Stimulated activated CD4-positive, alpha-beta T cell treated with anti-CD3 and anti-CD28 coated beads, Interleukin-4, amount 100 ng/mL, for 4 hours (primary cell): Measurements from ENCODE around the gene KLHL17.
"Not testable (repeated sequence)": the region's sequence is repeated elsewhere in the genome, so short reads cannot be mapped to it uniquely, and the experiment has no call there.

Experiments used
- DNase-seq, 2 experiments: peaks; one replicate each; pipeline ENCODE4 v3.0.0-alpha.2; 2020

The KLHL17 gene

DNA sequence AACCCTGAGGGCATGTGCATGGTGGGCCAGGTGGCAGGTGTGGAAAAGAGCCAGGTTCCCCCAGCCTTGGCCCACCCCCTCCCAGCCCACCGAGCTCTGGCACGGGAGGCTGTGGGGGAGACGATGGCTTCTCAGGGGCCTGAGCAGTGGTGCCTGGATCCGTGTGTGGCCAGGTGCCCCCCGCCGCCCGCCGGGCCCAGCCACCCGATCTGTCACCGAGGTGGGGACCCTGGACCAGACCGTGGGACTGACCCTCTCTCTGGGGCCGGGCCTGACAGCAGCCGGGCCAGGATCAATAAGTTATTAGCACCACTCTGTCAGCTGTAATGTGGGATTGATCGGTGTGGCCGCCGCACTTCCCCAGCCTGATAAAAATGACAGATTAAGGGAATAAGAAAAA lies 22.9 kb upstream of the KLHL17 start:
- no peak for DNase-seq

DNA sequence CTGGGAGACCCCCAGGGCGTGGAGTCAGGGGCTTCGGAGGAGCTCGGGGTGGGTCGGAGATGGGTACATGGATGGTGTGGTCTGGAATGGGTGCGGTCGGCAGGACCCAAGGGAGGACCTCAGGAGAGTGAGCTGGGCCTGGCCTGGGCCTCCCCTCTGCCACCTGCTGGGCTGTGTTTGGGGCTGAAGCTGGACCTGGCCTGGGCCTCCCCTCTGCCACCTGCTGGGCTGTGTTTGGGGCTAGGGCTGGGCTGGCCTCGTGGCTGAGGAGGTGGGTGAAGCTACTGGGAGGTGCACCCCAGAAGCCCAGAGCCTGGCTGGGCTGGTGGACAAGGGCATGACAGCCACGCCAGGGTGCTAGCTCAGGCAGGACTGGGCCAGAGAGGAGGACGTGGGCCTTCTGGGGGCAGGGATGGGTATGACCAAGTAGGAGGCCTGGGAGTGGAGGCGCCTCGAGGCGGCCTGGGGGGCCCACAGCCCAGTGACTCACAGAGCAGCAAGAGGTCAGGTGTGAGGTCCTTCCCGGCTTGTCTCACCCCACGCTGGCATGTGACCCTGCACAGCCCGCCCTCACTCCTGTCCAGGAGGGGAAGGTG lies 22.2 kb upstream of the KLHL17 start:
- DNase-seq: no peak

DNA sequence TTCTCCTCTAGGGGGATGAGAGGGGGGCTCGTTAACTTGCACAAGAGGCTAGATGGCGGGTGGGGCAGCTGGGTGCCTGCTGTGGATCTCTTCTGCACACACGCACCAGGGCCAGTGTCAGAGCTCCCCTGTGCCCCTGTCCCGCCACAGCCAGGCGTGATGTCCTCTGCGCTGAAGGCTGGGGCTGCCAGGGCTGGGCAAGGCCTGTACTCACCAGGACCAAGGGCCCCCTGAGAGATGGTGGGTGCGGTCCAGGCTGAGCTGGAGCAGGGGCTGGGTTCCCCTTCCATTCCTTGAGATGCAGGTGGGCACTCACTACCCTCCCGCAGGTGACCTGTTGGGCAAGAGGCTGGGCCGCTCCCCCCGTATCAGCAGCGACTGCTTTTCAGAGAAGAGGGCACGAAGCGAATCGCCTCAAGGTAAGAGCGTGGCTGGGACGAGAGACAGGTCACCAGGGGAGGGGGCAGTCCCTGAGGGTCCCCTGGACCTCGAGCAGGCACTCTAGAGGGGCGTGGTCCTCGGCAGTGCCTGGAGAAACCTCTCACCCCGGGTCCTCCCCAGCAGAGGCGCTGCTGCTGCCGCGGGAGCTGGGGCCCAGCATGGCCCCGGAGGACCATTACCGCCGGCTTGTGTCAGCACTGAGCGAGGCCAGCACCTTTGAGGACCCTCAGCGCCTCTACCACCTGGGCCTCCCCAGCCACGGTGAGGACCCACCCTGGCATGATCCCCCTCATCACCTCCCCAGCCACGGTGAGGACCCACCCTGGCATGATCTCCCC lies 21.5 kb upstream of the KLHL17 start:
- DNase-seq: no peak

DNA sequence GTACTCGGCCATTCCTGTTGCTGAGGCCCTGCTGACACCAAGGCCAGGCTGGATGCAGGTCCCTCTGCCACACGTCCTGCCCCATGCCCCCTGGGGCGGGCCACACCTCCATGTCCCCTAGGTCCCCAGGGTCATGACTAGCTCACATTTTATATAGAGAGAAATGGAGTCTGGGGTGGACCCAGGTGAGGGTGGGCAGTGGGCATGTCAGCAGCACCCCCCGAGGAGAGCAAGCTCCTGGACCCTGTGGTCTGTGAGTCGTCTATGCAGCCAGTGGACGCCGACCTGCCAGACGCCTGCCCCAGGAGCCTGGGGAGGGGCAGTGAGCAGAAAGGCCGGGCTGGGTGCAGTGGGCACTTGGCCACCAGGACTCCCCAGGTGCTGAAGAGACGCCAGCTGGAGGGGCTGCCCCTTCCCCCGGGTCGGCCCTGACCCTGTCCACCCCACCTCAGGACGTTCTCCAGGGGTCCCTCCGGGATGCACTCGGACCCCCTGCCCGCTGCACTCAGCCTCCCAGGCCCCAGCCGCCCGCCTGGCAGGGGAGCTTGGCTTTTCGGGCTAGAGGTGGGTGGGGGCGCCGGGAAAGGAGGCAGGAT lies 20.8 kb upstream of the KLHL17 start:
- no peak for DNase-seq

DNA sequence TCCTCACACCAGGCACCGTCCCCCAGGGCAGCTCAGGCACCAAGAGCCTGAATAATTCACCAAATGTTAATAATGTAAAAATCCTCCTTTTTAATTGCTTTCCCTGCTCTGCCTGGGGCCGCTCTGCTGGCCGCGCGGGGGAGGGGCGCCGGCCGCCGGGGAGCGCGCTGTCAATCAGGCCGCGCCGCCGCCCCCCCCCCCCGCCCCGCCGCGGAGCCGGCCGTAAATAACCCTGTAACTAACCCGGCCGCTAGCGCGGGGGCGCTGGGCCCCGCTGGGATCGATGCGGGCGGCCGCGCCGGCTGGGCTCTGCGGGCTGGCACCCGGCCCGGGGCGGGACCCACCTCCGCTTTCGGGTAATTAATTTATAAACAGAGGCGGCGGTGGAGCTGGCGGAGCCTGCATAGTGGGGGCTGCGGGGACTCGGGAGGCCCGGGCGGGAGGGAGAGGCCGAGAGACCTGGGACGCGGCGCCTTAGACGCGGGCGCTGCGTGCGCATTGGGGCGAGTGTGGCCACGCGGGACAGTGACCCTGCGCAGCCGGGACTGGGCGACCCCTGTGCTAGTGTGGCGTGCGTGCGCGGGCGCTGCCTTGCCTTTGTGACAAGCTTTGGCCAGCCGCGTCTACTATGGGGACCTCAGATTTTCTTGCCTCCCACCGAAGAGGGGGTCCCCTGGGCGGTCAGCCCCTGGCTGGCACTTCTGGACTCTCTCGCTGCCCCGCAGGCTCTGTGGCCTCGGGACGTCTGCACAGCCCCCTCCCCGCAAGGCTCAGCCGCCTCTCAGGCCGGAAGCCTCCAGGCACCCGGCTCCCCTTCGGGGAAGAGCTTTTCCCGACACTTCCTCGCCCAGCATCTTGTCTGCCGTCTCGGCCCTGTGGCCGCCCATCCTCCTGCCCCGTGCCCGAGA lies 20.0 kb upstream of the KLHL17 start:
- no peak for DNase-seq

DNA sequence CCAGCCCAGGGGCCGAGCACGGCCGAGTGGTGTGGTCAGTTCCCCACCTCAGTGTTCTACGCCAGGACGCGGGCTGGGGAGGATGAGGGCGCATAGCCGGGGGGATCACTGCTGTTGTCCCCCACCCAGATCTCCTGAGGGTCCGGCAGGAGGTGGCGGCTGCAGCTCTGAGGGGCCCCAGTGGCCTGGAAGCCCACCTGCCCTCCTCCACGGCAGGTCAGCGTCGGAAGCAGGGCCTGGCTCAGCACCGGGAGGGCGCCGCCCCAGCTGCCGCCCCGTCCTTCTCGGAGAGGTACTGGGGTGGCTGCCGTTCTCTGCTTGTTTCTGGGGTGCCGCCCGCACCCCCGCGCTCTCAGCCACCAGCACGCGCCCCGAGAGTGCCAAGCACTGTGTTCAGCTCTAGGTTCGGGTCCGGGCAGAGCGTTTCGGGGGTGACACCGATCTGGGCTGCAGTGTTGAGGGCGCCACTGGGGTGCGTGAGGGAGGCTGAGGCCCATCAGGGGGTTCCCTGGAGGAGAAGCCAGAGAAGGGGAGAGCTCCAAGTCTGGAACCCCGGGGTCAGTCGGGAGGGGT lies 19.3 kb upstream of the KLHL17 start:
- no peak for DNase-seq

DNA sequence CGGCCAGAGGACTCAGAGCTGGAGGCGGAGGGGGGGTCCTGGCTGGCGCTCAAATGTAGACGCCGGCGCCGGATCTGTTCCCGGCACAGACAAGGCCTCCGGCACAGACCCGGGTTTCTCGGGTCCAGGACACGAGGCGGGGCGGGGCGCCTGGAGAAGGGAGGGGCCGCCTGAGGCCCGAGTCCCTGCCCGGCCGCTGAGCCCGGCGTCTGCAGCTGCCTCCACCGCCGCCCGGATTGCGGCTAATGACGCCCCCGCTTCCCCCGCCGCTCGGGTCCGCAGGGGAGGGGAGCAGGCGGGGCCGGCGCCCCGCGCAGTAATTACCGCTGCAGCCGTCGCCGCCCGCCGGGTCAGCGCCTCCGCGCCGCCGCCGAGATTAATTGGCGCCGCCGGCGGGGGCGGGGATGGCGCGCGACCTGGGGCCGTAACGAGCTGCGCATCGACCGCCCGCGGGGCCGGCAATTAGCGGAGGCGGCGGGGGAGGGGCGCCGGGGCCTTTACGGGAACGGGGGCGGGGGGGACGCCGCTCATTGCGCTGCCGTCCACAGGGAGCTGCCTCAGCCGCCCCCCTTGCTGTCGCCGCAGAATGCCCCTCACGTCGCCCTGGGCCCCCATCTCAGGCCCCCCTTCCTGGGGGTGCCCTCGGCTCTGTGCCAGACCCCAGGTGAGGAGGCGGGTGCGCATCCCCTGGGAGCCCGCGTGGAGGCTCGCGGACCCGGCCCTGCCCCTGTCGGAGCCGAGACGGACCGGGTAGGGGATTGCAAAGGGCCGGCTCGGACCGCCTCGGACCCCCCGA lies 18.6 kb upstream of the KLHL17 start:
- DNase-seq: no peak

DNA sequence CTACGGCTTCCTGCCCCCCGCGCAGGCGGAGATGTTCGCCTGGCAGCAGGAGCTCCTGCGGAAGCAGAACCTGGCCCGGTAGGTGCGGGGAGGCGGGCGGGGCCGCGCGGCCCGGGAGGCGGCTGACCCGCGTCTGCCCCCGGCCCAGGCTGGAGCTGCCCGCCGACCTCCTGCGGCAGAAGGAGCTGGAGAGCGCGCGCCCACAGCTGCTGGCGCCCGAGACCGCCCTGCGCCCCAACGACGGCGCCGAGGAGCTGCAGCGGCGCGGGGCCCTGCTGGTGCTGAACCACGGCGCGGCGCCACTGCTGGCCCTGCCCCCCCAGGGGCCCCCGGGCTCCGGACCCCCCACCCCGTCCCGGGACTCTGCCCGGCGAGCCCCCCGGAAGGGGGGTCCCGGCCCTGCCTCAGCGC lies 18.0 kb upstream of the KLHL17 start:
- DNase-seq: no peak

DNA sequence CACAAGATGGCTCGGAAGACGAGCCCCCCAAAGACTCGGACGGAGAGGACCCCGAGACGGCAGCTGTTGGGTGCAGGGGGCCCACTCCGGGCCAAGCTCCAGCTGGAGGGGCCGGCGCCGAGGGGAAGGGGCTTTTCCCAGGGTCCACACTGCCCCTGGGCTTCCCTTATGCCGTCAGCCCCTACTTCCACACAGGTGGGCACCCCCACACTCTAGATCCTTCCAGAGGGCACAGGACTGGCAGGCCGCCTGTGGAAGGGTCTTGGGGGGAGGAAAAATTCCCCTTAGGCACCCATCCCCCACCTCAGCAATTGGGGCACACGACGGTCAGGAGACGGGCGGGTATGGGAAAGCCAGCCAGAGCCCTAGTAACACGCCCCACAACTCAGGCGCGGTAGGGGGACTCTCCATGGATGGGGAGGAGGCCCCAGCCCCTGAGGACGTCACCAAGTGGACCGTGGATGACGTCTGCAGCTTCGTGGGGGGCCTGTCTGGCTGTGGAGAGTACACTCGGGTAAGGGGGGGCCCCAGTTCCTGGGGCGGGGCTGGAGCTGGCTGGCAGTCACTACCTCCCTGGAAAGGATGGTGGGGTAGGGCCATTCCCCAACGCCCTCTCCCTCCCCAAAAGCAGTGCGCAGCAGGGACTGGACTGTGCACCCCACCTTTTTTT lies 17.4 kb upstream of the KLHL17 start:
- peak in 1 of 2 experiments; percentile 21 for DNase-seq

DNA sequence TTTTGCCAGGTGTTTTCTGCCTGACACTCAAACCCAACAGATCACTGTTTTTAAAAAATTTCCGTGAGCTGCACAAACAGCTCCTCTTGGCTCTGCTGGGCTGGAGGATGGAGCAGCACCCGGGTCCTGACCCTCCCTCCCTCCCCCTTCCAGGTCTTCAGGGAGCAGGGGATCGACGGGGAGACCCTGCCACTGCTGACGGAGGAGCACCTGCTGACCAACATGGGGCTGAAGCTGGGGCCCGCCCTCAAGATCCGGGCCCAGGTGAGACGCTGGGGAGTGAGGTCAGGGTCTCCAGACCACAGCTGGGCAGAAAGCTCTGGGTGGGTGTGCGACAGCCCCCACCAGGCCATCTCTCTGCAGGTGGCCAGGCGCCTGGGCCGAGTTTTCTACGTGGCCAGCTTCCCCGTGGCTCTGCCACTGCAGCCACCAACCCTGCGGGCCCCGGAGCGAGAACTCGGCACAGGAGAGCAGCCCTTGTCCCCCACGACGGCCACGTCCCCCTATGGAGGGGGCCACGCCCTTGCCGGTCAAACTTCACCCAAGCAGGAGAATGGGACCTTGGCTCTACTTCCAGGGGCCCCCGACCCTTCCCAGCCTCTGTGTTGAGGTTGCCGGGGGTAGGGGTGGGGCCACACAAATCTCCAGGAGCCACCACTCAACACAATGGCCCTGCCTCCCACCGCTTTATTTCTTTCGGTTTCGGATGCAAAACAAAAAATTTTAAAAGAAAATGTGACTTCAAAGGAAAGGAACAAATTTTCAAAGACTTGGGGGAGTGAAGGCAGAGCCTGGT lies 16.6 kb upstream of the KLHL17 start:
- DNase-seq: no peak

DNA sequence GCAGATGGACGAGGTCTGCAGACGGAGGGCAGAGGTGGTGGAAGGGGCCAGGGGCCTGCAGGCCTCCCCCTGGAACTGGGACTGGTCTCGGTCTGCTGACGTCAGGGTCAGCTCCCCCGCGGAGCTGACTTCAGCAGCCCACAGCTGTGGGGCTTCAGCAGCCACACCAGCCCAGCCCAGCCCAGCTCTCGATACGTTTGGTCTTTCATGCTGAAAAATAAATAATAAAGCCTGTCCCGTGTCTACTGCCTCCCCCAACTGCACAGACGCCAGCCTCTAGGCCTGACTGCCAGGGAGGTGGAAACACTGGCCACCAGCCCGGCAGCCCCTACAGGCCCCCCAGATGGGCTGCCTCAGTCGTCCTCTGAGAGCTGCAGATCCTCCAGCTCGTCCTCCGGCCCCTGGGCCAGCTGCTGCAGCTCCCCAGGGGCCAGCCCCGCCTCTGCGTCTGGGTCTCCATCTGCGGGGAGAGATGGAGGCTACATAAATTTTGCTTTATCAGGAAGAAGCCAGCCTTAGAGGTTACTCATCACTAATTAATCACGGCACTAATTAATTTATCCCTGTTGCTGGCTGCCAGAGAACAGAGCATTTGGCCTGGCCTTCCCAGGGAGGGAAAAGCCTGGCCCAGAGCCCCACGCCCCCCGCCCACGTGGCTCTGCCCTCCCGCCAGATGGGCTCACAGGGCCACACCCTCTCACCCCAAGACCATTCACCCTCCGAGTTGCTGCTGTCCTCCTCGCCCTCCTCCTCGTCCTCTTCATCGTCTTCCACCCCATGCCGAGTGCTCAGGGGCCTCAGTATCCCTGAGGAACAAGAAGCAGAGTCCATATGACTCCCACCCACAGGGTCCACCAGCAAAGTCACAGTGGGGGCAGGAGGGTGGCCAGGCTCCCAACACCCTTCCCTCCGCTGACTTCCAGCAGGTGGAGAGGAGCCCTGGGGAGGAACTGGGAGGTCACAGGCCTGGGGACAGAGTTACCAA lies 15.8 kb upstream of the KLHL17 start:
- no peak for DNase-seq

DNA sequence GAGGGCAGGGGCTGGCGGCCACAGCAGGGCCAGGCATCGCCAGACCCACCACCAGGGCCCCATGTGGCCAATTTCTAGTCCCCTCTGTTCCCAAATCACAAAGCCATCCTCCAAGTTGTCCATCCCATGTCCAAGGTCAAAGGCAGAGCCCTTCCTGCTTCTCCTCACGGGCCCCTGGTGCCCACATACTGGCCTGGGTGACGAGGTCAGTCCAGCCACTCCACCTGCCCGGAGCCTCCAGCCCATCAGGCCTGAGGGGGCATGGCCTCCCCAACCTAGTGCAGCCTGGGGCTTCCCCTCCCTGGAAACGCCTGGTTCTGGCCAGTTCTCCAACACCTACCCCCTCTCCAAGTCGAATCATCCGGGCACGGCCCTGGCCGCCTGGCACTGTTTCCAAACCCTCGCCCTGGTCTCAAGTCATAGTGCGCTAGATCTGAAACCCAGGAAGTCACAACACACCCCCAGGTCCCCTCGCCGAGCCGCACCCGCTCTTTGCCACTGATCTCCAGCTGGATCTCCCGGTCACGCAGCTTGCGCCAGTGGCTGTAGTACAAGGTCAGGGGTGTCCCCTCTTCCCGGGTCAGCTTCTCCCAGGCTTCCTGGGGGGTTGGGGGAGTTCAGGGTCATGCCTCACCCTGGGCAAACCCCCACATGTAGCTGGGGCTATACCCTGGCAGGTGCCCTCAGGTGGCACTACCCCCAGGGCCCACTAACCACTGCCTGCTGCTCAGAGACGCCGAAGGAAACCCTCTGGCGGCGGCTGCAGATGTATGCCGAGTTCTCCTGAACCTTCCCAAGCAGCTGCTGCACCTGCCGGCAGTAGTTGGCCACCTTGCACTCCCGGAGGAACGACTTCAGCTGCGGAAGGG lies 14.5 kb upstream of the KLHL17 start:
- DNase-seq: no peak

DNA sequence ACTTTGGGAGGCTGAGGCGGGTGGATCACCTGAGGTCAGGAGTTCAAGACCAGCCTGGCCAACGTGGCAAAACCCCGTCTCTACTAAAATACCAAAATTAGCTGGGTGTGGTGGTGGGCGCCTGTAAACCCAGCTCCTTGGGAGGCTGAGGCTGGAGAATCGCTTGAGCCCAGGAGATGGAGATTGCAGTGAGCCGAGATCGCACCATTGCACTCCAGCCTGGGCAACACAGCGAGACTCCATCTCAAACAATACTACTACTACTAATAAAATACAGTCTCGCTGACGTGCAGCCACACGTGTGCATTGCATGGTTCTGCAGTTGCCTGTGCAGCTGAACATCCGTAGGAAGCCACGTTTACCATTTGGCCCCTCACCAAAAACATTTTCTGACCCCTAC lies 13.6 kb upstream of the KLHL17 start:
- DNase-seq: not testable (repeated sequence)

DNA sequence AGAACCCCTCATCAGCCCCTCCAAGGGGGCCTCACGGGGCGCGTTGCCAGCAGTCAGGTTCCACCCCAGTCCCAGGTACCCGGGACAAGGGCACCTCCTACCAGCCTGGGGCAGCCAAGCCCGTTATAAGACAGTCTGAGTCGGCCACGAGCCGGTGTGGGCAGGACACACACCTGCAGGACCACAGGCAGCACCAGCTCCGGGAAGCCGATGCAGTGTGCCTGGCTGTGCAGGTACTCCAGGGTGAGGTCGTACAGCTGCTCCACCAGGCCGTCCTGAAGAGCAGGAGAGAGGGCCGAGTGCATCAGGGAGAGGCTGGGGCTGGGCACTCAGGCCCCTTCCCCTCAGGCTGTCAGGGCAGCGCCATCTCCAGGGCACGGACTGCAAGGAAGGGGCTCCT lies 12.4 kb upstream of the KLHL17 start:
- no peak for DNase-seq

DNA sequence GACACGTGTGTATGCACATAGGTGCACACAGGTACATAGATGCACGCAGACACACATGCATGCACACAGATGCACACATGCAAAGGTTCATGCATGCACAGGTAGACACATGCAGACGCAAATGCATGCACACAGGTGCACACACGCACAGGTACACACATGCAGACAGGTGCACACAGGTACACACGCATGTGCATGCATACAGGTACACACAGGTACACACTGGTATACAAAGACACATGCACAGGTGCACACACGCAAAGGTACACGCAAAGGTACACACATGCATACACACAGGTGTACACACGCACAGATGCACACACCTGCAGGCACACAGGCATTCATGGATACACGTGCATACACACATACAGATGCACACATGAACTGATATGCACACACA lies 10.1 kb upstream of the KLHL17 start:
- DNase-seq: no peak

DNA sequence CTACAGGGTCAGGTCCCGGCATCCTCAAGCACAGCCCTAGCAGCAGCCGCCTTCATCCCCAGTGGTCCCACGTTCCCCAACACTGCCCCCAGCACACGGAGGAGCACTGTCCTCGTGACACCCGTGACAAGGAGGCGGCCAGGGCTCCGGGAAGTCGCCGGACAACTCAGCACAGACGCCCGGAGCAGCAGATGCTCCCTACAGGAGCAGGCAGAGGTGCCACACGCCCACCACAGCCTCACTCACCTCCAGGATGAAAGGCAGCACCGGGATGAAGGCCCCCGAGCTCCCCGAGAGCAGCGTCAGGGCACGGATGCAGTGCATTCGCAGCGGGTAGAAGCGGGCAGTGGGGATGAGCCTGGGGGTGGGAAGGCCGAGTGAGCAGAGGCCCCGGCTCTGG lies 9.5 kb upstream of the KLHL17 start:
- DNase-seq: no peak

DNA sequence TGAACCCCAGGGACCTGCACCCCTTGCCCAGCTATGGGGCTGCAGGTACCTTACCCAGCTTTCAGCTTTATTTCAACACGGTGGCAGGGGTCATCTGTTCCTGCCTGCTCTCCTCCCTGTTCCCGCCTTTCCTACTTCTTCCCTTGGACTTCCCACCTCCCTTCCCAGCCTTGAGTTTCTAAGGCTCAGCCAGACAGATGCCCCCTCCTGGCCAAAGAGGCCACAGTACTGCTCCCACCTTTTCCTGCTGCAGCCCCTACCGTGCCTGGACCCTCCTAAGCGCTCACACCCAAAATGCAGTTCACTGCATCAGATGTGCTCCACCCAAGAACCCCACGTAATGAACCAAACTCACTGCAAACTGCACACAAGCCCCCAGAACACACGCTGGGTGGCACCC lies 9.0 kb upstream of the KLHL17 start:
- DNase-seq: no peak

DNA sequence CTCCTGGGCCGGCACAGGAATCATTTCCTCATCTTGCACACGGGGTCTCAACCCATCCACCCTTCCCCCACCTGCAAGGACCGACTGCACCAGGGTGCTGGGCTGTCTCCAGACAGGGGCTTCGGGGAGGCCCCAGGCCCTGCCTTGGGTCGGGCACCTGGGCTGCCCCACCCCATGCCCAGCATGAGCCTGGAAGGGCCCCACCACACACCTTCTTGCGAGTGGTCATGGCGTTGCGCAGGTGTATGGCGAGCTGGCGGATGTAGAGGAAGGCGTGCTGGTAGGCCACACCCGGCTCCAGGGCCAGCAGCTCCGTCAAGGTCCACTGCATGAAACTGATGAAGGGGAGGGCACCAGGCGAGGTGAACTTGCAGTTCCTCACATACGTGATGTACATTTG lies 8.2 kb upstream of the KLHL17 start:
- no peak for DNase-seq
